SHP77 treated with DMSO at 0.1 percent for 48 hours (cell line): ENCODE data around the gene ELFN1.

Experiments used
- DNase-seq: peaks from one replicate; lab custom pipeline; 2025; lab: John Stamatoyannopoulos, UW

Gene ELFN1

DNA sequence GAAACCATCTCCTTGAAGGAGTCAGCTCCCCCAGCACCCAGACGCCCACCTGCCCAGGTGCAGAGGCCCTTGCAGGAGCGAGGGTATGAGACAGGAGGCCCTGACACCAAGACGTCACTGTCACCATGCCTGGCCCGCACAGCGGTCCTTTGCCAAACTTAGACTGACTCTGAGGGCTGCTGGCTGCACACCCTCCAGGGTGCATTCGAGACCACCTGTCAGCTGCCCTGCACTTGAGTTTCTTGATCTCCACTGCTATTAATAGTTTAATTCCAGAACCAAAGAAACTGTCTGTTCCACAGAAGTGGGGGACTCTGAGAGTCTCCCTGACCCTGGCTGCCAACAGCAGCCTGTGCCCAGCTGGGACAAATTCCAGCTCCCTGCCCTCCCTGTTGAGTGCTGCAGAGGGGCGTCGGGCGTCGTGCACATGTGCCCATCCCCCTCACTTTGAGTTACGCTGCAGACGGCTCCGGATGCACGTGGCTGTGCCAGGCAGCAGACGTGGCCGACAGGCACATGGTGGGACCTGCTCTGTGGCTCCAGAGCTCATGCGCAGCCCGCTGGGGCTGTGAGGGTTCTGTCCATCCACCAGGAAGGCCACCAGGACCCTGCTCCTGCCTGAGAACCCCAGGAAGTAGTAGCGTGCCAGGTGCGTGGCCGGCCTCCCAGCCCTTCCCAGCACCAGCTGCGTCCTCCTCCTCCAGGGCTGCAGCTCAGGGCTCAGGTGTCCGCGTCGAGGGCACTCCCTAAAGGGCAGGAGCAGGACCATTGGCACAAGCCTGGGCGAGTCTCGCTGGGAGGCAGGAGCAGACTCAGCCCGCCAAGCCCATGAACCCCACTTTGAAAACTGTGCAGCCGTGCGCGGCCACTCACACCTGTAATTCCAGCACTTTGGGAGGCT lies 24.8 kb downstream of the ELFN1 start:
- DNase-seq = no peak

DNA sequence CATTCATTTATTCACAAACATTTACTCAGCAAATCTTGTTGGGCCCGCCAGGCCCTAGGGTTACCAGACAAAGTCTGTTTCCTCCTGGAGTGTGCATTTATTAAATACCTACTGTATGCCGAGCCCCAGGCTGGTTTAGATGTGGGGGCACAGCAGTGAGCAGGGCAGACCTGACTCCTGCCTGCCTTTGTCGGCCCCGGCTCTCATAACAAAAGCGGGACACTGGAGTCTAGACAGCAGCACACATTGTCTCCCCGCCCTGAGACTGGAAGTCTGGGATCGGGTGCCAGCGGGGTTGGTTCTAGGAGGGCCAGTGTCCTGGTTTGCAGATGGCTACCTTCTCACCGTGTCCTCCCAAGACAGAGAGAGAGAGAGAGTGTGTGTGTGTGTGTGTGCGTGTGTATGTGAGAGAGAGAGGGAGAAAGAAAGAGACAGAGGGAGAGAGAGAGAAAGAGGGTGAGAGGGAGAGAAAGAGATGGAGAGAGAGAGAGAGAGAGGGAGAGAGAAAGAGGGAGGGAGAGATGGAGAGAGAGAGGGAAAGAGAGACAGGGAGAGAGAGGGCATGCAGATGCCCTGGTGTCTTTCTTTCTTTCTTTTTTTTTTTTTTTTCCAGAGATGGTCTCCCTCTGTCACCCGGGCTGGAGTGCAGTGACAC lies 25.9 kb downstream of the ELFN1 start:
- DNase-seq = no peak

DNA sequence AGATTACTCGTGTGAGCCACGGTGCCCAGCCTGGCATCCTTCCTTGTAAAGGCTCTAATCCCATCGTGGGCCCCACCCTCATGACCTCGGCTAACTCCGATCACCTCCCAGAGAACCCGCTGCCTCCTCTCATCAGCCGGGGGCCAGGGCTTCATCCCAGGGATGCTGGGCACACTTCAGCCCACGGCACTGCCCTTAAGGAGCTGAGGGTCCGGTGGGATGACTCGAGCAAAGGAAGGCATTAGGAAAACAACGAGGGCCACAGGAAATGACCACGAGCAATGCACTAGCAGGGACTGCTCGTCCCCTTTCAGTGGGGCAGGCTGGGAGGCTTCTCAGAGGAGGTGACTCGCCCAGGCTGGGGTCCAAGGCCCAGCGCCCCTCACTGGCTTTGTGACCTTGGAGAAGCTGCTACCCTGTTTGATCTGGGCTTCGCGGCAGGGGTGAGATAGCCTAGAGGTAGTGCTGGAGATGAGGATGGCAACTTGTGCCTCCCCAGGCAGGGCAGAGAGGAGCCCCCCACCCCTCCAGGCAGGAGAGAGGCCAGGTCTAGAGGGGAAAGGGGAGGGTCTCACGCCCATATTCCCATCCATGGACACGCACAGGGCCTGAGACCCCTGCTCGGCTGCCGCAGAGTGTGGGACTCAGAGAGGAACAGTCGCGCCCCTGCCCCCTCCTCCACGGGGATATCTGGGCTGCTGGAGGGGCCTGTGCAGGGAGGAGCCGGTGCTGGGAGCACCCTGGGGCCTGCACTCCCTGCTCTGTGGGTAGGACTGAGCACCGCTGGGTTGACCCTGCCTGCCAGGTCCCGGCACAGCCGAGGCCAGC lies 26.8 kb downstream of the ELFN1 start:
- DNase-seq = no peak

DNA sequence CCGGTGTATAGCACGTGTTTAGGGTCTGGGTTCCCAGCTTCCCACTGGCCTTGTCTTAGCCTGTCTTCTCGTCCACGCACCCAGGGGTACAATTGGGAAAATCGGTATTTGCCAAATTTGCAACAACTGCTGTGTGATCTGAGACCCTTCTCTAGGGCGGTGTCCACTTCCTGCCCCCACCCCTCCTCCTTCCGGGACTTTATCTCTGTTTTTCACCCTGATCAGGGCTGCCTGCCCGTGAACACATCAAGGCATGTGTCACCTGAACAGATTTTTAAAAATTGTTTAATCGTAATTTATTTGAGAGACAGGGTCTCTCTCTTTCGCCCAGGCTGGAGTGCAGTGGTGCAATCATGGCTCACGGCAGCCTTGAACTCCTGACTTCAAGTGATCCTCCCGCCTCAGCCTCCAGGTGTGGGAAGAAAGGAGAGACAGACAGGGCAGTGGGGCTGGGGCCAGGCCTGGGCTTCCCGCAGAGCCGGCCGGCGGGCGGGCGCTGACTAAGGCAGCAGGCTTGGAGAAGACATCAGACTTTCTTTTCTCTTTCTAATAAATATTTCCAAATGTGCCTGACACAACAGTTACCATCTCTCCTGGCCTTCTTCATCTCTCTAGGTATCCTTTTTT lies 27.5 kb downstream of the ELFN1 start:
- DNase-seq = no peak

DNA sequence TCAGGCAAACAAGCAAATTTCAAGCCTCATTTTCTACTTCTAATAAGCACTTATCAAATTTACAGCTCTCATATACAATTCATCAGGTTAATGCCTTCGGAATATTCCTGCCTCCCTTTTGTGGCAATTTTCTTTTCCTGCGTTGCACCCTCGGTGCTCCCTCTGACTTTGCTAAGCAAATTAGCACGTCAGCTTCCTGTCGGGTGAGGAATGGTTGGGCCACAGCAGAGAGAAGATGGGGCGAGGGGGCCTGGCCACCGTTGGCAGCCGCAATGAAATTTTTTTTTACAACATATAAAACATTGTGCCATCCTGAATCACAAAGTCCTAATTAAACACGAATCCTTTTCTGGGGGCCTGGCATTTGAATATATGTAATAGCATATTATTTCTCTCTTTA lies 28.1 kb downstream of the ELFN1 start:
- no peak for DNase-seq

DNA sequence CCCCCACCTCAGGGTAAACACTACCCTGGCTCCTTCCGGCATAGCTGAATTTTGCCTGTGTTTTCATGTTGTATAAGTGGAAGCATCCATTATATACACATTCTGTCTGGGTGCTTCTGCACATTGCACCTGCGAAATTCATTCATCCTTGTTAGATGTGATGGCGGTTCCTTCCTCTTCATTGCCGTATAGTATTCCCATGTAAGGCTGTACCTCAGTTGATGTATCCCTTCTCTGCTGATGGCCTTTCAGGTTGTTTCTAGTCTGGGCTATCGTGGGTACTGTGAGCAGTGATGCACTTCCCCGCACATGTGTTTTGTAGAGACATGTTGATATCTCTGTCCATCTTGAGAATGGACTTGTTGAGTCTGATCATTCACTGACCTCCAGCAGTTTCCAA lies 28.9 kb downstream of the ELFN1 start:
- DNase-seq = no peak

DNA sequence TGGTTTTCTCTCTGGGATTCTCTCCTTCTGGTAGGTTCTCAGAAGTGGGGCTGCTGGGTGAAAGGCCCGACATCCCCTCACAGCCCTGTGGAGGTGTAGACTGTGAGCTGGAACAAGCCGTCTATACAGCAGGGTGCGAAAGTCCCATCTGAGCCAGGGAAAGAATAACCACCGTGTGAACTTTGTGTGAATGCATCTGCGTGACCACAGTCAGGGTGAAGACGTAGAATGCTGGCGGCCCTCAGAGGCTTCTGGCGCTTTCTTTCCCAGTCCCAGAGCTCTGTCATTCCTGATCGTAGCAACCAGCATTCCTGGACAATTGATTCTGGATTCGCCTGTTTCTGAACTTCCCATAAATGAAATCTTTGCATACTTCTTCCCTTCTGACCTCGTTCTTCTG lies 30.0 kb downstream of the ELFN1 start:
- no peak for DNase-seq

DNA sequence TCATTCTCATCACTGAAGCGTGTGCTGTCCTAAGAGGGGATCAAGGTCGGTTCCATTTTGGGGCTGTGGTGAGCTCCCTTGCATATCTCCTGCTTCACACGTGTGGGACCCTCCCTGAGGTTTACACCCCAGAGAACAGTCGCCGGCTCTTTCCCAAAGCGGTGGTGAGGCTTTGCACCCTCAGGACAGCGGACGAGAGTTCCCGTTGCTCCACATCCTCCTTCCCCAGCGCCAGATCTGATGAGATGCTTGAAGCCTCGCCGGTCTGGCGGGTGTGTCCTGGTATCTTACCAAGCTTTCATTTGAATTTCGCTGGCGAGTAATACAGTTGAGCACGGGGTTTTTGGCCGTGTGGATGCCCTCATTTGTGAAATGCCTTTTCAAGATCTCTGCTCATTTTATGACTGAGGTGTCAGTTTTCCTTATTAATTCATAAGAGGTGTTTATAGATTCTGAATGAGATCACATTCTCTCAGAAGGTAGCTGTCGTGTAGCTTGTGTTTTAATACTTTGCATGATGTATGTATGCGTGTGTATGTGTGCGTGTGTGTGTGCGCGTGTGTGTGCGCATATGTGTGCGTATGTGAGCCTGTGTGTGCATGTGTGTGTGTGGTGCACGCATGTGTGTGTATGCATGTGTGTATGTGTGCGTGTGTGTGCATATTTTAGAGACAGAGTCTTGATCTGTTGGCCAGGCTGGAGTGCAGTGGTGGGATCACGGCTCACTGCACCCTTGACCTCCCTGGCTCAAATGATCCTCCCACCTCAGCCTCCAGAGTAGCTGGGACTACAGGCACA lies 30.7 kb downstream of the ELFN1 start:
- DNase-seq = no peak

DNA sequence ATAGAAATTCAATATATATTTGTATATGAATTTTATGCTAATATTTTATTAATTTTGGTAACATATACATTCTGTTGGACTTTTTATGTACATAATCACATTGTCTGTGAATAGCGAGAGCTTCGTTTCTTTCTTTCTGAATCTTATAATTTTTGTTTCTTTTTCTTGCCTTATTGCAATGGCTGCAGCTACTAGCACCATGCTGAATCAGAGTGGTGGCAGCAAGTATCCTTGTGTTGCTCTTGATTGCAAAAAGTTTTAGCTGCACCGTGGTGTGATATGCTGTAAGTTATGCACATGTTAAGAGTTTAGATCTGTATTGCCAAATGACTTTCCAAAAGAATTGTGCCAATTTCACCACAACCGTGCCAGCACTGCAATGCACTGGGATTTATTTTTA lies 32.6 kb downstream of the ELFN1 start:
- no peak for DNase-seq

DNA sequence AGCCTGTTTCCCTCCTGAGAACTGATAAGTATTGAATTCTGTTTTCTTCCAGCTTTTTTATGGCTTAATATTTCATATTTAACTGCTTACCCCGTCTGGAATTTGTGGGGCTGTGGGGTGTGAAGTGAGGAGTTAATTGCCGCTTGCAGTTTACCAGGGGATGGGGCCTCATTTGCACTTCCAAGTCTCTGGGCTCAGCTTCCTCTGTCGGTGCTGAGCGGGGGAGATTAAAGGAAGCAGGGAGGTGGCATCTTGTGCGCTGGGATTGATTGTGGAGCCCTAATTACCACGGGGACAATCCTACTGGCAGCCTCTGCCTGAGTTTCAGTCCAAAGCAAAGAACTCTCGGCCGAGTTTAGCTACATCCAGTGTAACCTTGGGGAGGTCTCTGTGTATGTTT lies 33.4 kb downstream of the ELFN1 start:
- no peak for DNase-seq

DNA sequence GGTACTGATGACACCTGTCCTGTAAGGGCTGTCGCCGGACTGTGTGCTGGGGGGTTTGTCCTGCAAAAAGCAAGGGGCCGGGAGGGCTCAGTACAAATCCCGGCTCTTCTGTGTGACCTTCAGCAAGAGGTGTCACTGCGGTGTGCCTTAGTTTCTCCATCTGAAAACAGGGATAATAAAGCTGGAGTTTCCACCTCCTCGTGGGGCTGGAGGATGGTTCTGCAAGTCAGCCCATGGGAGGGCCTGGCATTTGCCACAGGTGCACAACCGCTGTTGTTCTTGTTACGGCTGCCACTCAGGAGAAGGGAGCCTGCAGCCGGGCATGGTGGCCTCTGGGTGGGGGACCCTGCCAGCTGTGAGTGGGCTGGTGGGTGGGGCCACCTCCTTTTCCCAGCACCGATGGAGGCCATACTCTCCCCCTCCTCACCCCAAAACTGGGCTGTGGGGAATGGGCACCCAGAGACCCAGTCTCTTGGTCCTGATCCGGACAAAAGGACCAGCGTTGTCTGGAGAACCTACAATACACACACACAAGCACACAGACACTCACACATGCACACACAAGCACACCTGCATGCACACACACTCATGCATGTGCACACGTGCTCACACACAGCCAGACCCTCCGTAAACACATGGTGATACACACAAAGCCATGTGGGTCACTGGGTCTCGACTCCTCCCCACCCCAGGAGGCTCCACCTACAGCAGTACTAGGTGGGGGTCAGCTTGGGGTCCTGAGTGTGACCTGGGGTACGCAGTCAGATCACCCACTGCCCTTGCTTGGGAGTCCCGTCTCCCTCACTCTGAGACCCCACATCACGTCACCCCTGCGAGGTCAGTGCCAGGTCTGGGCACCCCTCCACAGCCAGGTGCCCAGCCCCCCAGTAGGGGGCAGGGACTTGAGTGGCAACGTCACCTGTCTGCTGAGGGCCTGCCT lies 34.1 kb downstream of the ELFN1 start:
- no peak for DNase-seq

DNA sequence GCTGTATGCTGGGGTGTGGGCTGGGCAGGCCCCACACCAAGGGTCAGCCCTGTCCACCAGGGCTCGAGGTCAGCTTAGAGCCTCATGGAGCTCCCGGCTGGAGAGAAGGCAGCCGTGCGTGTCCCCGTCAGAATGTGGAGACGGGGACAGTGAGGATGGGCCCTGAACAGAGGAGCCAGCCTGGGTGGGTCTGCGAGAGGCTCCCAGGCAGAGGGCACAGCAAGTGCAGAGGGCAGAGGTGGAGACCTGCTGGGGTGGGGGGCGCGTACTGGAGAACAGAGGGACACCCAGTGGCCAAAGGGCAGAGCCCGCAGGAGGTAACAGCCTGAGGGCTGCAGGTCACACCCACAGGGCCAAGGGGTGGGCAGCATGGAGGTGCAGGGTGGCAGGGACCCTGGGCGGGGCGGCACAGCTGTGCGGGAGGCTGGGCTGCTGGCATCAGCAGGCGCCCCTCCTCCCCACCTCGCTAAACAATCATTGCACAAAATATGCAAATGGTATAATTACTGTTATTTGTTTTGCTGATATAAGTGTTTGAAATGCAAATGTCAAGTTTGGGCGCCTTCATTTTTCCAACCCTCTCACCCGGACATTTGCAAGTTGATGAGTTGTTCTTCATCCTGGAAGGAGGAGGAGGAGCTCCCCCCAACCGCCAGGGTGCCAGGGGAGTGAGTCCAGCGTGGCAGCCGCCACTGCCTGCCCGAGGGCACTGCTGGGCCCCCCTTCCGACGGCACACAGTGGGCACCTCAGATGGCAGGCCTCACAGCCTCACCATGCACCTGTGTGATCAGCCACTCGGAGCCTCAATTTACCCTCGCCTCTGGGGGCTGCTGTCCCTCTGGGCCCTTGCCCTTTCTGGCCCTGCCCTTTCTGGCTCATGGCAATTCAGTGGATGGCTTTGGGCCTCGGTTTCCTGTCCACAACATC lies 35.0 kb downstream of the ELFN1 start:
- DNase-seq = no peak

DNA sequence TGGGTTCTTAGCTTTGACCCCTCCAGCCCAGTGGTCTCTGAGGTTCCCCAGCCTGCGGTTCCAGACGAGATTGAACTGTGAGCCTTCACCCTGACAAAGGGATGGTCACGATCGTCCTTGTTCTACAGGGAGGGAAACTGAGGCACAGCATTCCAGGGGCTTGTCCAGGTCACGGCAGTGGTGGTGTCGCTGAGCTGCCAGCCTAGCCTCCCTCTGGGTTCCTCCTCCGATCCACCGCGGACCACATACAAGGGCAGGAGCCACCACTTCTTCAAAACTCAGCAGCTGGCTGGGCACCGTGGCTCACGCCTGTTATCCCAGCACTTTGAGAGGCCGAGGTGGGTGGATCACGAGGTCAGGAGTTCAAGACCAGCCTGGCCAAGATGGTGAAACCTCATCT lies 35.8 kb downstream of the ELFN1 start:
- no peak for DNase-seq

DNA sequence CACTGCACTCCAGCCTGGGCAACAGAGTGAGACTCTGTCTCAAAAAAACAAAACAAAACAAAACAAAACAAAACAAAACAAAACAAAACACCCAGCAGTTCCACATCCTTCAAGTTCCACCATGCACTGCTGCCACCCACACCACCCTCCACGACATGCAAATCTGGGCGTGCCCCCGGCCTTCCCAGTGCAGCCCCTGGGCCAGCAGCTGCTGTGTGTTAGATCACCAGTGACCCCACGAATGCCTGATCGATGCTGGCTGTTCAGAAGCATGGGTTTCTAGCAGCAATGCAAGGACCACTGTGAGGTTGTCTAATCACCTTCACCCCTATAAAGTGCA lies 36.3 kb downstream of the ELFN1 start:
- DNase-seq = no peak

DNA sequence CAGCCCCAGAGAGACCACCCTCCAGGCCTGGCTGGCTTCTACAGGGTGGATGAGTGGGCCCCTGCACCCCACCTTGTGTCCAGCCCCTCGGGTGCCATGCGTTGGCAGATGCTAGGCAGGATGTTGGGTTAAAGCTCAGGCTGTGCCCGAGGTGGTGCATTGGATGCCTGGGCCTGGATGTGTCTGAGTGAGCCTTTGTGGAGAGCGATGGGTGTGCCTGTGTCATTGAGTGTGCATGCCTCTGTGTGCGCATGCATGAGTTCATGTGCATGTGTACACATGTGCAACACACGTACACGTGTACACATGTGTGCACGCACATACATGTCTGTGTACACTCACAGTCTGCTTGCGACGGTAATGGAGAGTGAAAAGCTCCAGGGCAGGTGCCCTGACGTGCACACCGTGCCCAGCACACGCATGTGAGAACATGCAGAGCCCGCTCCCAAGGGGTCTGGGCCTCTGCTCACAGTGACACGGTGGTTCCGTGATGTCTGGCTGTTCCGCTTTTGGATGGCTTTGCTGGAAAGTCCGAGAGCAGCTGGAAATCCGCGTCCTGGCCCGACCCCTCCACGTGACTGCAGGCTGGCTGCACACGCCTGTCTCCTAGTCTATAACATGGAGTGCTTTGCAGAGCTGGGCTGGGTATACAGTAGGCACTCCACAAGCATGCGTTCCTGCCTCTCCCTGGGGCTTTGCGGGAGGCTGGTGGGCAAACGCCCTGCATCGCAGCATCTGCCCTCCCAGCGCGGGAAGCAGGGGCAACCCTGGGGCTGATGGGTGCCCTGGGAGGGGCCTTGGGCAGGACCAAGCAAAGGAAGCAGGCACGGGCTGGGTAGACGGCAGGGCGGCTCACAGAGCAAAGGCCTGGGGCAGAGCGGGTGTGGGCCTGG lies 36.9 kb downstream of the ELFN1 start:
- no peak for DNase-seq

DNA sequence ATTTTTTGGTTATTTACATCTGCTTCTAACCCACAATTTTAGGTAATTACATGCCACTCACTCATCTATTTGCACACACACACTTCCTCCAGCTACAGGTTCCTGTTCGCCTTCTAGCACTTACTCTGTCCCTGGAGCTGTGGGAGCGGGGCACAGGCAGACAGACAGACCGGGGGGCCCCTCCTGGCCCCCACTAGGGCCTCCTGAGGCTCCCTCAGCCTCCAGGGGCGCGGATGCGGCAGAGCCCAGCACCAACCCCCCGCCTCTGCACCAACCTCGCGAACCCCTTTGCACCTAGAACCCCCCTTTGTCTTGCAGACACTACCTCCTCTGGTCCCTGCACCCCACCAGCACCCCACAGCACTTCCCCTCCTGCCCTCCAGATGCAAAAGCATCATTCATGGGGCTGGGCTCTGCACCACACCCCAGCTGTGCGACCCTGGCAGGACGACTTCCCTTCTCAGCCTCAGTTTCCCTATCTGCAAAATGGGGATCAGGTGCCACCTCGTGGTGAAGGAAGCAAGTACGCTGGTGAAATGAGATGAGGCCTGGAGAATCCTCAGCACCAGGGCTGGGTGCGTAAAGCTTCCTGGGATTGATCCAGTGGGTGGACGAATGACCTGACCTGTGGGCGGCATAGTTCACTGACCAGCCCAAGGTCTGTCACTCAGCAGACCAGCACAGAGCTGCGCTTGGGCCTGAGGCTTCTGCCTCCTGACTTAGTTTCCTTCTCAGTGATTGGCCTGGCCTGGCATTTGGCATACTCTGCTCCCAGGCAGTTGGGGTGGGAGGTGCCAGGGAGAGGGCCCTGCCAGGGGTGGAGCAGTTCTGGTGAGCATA lies 37.9 kb downstream of the ELFN1 start:
- DNase-seq = no peak

DNA sequence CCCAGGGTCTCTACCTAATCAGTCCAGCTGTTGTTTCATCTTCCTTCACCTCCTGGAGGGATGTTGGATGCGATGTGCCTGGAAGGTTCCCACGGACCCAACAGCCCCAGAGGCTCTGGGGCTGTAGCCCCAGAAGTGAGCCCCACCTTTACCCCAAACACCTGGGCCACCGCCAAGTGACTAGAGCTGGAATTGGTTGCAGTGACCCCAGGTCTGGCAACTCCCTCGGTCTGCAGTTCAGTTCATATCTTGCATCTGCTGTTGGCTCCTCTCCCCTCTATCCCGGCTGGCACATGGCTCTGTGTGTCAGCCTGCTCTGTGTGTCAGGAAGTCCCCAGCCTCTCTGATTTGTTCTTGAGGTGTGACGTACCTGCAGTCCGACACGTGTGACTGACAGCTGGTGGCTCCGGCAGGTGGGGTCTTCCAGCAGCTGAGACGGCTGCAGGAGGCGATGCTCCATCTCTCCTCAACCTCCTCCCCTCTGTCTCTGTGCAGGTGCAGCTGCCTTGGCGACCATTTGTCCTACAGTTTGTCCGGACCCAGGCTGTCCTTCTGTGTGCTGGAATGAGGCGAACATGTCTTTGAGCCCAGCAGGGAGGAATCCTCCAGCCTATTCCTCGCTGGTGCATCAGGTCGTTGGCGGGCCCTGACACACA lies 38.6 kb downstream of the ELFN1 start:
- peak; percentile 70 for DNase-seq
